ENCODE data around the gene MGMT.

MGMT gene

GRCh38 chr10:129768437-129769355 lies 301.7 kb downstream of the MGMT start:
- H3K27ac ChIP-seq (ENCODE audit: low read length), result no peak overlapping the region
- TF ChIP-seq CTCF (IDR thresholded peaks at IDR 0.05; ENCODE audit: borderline replicate concordance, extremely low read depth, low read length, poor library complexity, severe bottlenecking) (peak; percentile 31), EZH2 (IDR thresholded peaks at IDR 0.05; ENCODE audit: borderline replicate concordance, low read depth, low read length, severe bottlenecking) (no peak)
- no peaks in the 10 kb centered on the region for H3K27me3 ChIP-seq (ENCODE audit: insufficient read depth, low read length, poor library complexity)
- H3K4me3 ChIP-seq (ENCODE audit: low read depth in 1 of 2, low read length in 2 of 2), result no peak overlapping the region
- peak; percentile 42; the same call in 1 of the 3 replicates for ATAC-seq (ENCODE audit: insufficient read depth, low read depth)
- no peak overlapping the region for H2AFZ ChIP-seq (ENCODE audit: low read depth, low read length)
- H3K36me3 ChIP-seq (ENCODE audit: insufficient read depth, low read length), result peaks cover 24% of the 10 kb centered on the region
- no peak overlapping the region for H3K9ac ChIP-seq (ENCODE audit: low read depth, low read length)
- H3K4me1 ChIP-seq (ENCODE audit: insufficient read depth, low read length), result no peaks in the 10 kb centered on the region
- no peaks in the 10 kb centered on the region for H3K79me2 ChIP-seq (ENCODE audit: insufficient read depth, low read length)
- H3K4me2 ChIP-seq (ENCODE audit: insufficient read depth, low read length), result no peak overlapping the region
- H4K20me1 ChIP-seq (ENCODE audit: insufficient read depth, low read length), result no peaks in the 10 kb centered on the region
- H3K9me3 ChIP-seq (ENCODE audit: insufficient read depth, low read length, severe bottlenecking), result no peaks in the 10 kb centered on the region
- no peak for DNase-seq

- Histone ChIP-seq H3K9ac (ENCODE audit: low read depth, low read length) (no peak overlapping the region), H2AFZ (ENCODE audit: low read depth, low read length) (no peak overlapping the region), H3K27me3 (ENCODE audit: insufficient read depth, low read length, poor library complexity) (no peaks in the 10 kb centered on the region), H3K4me2 (ENCODE audit: insufficient read depth, low read length) (no peak overlapping the region), H3K27ac (ENCODE audit: low read length) (no peak overlapping the region), H3K9me3 (ENCODE audit: insufficient read depth, low read length, severe bottlenecking) (no peaks in the 10 kb centered on the region), H4K20me1 (ENCODE audit: insufficient read depth, low read length) (no peaks in the 10 kb centered on the region), H3K79me2 (ENCODE audit: insufficient read depth, low read length) (no peaks in the 10 kb centered on the region), H3K36me3 (ENCODE audit: insufficient read depth, low read length) (peaks cover 24% of the 10 kb centered on the region), H3K4me1 (ENCODE audit: insufficient read depth, low read length) (no peaks in the 10 kb centered on the region), H3K4me3 (ENCODE audit: low read depth in 1 of 2, low read length in 2 of 2) (no peak overlapping the region)
- TF ChIP-seq CTCF (IDR thresholded peaks at IDR 0.05; ENCODE audit: borderline replicate concordance, extremely low read depth, low read length, poor library complexity, severe bottlenecking), result no peak
- DNase-seq (no peak), ATAC-seq (ENCODE audit: insufficient read depth, low read depth) (no peak)
These were observed 302.5 kb downstream of the MGMT start for GRCh38 chr10:129769381-129770116.

GRCh38 chr10:129770286-129770685 lies 303.2 kb downstream of the MGMT start:
- Histone ChIP-seq H3K27me3 (ENCODE audit: insufficient read depth, low read length, poor library complexity) (no peaks in the 10 kb centered on the region), H3K4me1 (ENCODE audit: insufficient read depth, low read length) (no peaks in the 10 kb centered on the region), H3K9me3 (ENCODE audit: insufficient read depth, low read length, severe bottlenecking) (no peaks in the 10 kb centered on the region), H2AFZ (ENCODE audit: low read depth, low read length) (no peak overlapping the region), H3K4me3 (ENCODE audit: low read depth in 1 of 2, low read length in 2 of 2) (no peak overlapping the region), H4K20me1 (ENCODE audit: insufficient read depth, low read length) (no peaks in the 10 kb centered on the region), H3K27ac (ENCODE audit: low read length) (no peak overlapping the region), H3K9ac (ENCODE audit: low read depth, low read length) (no peak overlapping the region), H3K36me3 (ENCODE audit: insufficient read depth, low read length) (peaks cover 24% of the 10 kb centered on the region), H3K79me2 (ENCODE audit: insufficient read depth, low read length) (no peaks in the 10 kb centered on the region), H3K4me2 (ENCODE audit: insufficient read depth, low read length) (no peak overlapping the region)
- DNase-seq (no peak), ATAC-seq (ENCODE audit: insufficient read depth, low read depth) (no peak)
- TF ChIP-seq CTCF (IDR thresholded peaks at IDR 0.05; ENCODE audit: borderline replicate concordance, extremely low read depth, low read length, poor library complexity, severe bottlenecking) (no peak), EZH2 (IDR thresholded peaks at IDR 0.05; ENCODE audit: borderline replicate concordance, low read depth, low read length, severe bottlenecking) (no peak)
